SU-DHL-6 (cell line): ENCODE measurements around the gene PEDS1.
A peak's percentile ranks its signal among the peaks of the same experiment; 100 is the strongest.

Experiments
- H2AFZ ChIP-seq: fragments of 200-600 bp; sonication (generic); 2 replicates; pipeline ENCODE4 v1.6.1; 2014; ENCODE audit warnings: low read depth, mild to moderate bottlenecking, moderate library complexity, mixed read lengths, antibody characterized with exemption, low read length; ENCODE audit not compliant: severe bottlenecking
- H3F3A ChIP-seq: fragments of 200-600 bp; shearing (Covaris generic); 2 replicates; pipeline ENCODE4 v1.6.0; 2016; ENCODE audit warnings: antibody characterized with exemption, mild to moderate bottlenecking; ENCODE audit not compliant: insufficient read depth
- H3K27ac ChIP-seq: fragments of 200-600 bp; sonication (generic); 2 replicates; pipeline ENCODE4 v1.5.1; 2016; ENCODE audit warnings: low read depth, mild to moderate bottlenecking, low read length, moderate library complexity, mixed read lengths
- H3K27me3 ChIP-seq: fragments of 200-600 bp; sonication (generic), shearing (Covaris generic); 2 replicates; pipeline ENCODE4 v1.6.0; 2014; ENCODE audit warnings: mild to moderate bottlenecking, low read length
- H3K36me3 ChIP-seq: fragments of 200-600 bp; sonication (generic); 2 replicates; pipeline ENCODE4 v1.6.1; 2014; ENCODE audit warnings: mild to moderate bottlenecking, low read length, mixed read lengths
- H3K4me2 ChIP-seq: fragments of 300-600, 200-600 bp; shearing (Covaris generic), sonication (generic); 2 replicates; pipeline ENCODE4 v1.6.0; 2014; ENCODE audit warnings: low read length, low read depth, mild to moderate bottlenecking; ENCODE audit not compliant: poor library complexity, severe bottlenecking
- H3K4me3 ChIP-seq: fragments of 200-600 bp; sonication (generic); 2 replicates; pipeline ENCODE4 v1.5.1; 2014; ENCODE audit warnings: antibody characterized with exemption, low read length, mild to moderate bottlenecking, mixed read lengths; ENCODE audit not compliant: insufficient read depth, poor library complexity, severe bottlenecking
- H3K79me2 ChIP-seq: fragments of 200-600 bp; sonication (generic); 2 replicates; pipeline ENCODE4 v1.6.1; 2014; ENCODE audit warnings: mild to moderate bottlenecking, low read length, moderate library complexity; ENCODE audit not compliant: insufficient read depth
- H3K9ac ChIP-seq: fragments of 200-600 bp; sonication (generic); 2 replicates; pipeline ENCODE4 v1.7.0; 2014; ENCODE audit warnings: mild to moderate bottlenecking, low read length
- H3K9me2 ChIP-seq: fragments of 200-600 bp; sonication (generic); replicated peaks from 2 replicates; pipeline ENCODE4 v1.6.1; 2014; ENCODE audit warnings: low read length; ENCODE audit not compliant: insufficient read depth
- H3K9me3 ChIP-seq: fragments of 200-600 bp; sonication (generic); 2 replicates; pipeline ENCODE4 v1.6.1; 2014; ENCODE audit warnings: low read length, mixed read lengths; ENCODE audit not compliant: insufficient read depth
- H4K20me1 ChIP-seq: fragments of 200-600 bp; sonication (generic); 2 replicates; pipeline ENCODE4 v1.6.1; 2014; ENCODE audit warnings: low read depth, mild to moderate bottlenecking, antibody characterized with exemption, low read length, moderate library complexity, mixed read lengths
- EZH2phosphoT487 ChIP-seq: fragments of 200-600 bp; sonication (generic), shearing (Covaris generic); conservative IDR thresholded peaks from 2 replicates; pipeline ENCODE4 v1.6.1; 2018; ENCODE audit warnings: mild to moderate bottlenecking, antibody characterized with exemption, low read length, moderate library complexity, mixed read lengths
- TF ChIP-seq, protein P1 (sequence below): fragments of 200-600 bp; sonication (generic); IDR thresholded peaks from one replicate; pipeline ENCODE4 v1.5.1; 2017; ENCODE audit warnings: antibody characterized with exemption, mild to moderate bottlenecking, low read length, moderate library complexity; ENCODE audit not compliant: insufficient read depth, poor library complexity, severe bottlenecking

Gene PEDS1

DNA sequence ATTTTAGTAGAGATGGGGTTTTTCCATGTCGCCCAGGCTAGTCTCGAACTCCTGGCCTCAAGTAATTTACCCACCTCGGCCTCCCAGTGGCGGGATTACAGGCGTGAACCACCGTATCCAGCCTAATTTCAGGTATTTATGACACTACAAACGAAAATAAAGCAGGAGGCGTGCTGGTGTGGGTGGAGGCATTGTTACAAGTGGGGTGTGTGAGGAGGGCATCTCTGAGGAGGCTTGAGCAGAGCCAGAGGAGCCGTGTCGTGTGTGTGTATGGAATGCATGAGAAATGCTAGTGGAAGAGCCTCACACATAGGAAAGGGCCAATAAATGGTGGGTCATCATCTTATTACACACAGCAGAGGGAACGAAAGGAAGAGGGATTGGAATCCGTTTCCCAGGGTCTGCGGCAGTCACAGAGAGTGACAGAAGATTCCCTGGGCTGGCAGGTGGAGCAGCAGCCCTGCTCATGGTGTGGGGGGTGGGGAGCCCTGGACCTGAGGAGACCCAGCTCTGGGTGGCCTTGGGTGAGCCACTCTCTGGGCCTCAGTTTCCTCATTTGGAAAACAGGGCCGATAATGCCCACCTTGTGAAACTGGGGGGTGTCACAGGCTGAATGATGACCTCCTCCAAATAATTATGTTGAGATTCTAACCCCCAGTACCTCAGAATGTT is 17.2 kb upstream of the PEDS1 start:
- no peaks in the 10 kb centered on the region for H3K9me2 ChIP-seq
- no peaks in the 10 kb centered on the region for H3K79me2 ChIP-seq
- TF ChIP-seq, protein P1, sequence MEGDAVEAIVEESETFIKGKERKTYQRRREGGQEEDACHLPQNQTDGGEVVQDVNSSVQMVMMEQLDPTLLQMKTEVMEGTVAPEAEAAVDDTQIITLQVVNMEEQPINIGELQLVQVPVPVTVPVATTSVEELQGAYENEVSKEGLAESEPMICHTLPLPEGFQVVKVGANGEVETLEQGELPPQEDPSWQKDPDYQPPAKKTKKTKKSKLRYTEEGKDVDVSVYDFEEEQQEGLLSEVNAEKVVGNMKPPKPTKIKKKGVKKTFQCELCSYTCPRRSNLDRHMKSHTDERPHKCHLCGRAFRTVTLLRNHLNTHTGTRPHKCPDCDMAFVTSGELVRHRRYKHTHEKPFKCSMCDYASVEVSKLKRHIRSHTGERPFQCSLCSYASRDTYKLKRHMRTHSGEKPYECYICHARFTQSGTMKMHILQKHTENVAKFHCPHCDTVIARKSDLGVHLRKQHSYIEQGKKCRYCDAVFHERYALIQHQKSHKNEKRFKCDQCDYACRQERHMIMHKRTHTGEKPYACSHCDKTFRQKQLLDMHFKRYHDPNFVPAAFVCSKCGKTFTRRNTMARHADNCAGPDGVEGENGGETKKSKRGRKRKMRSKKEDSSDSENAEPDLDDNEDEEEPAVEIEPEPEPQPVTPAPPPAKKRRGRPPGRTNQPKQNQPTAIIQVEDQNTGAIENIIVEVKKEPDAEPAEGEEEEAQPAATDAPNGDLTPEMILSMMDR, result no peak
- TF ChIP-seq EZH2phosphoT487, result no peak
- H3K9me3 ChIP-seq, result no peaks in the 10 kb centered on the region
- H3F3A ChIP-seq, result no peaks in the 10 kb centered on the region
- no peak overlapping the region for H3K4me2 ChIP-seq
- no peak overlapping the region for H3K4me3 ChIP-seq
- H3K27me3 ChIP-seq, result no peaks in the 10 kb centered on the region
- H3K27ac ChIP-seq, result no peak overlapping the region
- H4K20me1 ChIP-seq, result no peaks in the 10 kb centered on the region
- no peak overlapping the region for H2AFZ ChIP-seq
- no peaks in the 10 kb centered on the region for H3K36me3 ChIP-seq
- no peak overlapping the region for H3K9ac ChIP-seq

DNA sequence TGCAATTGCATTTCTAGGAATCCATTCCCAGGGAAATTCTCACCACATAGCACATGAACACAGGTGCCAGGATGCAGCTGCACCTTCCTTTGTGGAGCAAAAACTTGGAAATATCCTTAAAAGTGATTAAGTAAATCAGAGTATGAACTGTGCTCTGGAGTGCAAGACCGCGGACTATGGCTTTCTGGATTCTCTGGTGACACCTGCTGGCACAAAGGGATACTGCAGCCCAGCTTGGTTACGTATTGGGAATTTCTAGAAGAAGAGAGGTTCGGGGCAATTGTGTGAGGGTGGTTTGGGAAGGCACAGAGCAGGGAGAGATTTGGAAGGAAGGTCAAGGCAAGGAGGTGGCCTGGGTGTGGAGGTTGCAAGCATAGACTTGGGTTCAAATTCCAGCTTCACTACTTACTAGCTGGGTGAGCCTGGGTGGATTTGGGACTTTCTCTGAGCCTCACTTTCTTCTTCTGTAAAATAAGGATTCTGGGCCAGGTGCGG is 15.9 kb upstream of the PEDS1 start:
- TF ChIP-seq, protein P1, result peak; percentile 88
- TF ChIP-seq EZH2phosphoT487, result no peak
- no peak overlapping the region for H3K4me2 ChIP-seq
- no peak overlapping the region for H3K27ac ChIP-seq

DNA sequence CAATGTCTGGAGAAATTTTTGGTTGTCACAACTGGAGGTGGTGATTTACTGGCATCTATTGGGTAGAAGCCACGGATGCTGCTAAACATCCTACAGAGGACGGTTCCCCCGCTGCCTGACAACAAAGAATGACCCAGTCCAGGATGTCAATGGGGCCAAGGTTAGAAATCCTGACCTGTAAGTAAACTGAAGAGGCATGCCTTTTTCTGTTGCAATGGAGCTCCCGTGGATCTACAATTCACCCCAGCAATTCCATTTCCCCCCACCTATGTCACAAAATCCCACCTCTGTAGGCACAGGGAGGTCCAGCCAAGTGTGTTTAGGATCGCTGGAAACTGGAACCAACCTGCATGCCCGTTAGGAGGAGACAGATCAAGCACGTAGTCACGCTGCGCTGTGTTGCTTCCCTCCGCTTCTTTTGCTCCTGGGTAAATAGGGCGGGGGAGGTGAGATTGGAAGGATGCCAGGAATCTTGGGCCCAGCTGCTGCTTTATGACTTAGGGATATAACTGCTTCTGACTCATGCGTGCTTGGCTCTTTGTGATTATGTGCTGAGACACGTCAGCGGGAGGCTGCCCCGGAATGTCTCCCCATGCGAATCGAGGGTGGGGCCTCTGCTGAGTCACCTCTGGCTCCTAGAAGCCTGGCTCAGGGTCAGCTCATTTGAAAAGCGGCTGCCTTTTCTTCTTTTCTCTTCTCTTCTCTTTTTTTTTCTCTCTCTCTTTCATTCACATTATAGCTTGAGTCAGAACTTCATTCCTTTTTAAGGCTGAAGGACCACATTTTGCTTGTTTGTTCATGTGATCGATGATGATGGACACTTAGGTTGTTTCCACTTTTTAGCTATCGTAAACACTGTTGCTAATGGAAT is 12.4 kb upstream of the PEDS1 start:
- no peaks in the 10 kb centered on the region for H3K79me2 ChIP-seq
- H2AFZ ChIP-seq, result no peak overlapping the region
- TF ChIP-seq, protein P1, result no peak
- no peak for TF ChIP-seq EZH2phosphoT487
- no peaks in the 10 kb centered on the region for H4K20me1 ChIP-seq
- H3K4me2 ChIP-seq, result no peak overlapping the region
- no peaks in the 10 kb centered on the region for H3K9me3 ChIP-seq
- H3K27me3 ChIP-seq, result no peaks in the 10 kb centered on the region
- H3K9ac ChIP-seq, result no peak overlapping the region
- no peak overlapping the region for H3K4me3 ChIP-seq
- no peaks in the 10 kb centered on the region for H3F3A ChIP-seq
- H3K27ac ChIP-seq, result no peak overlapping the region
- no peaks in the 10 kb centered on the region for H3K36me3 ChIP-seq
- no peaks in the 10 kb centered on the region for H3K9me2 ChIP-seq

More for the DNA sequence above, 15.9 kb upstream of the PEDS1 start:
- H4K20me1 ChIP-seq, result no peaks in the 10 kb centered on the region
- H3K9ac ChIP-seq, result no peak overlapping the region
- H3K36me3 ChIP-seq, result no peaks in the 10 kb centered on the region
- no peaks in the 10 kb centered on the region for H3K9me2 ChIP-seq
- H3K4me3 ChIP-seq, result no peak overlapping the region
- H3F3A ChIP-seq, result no peaks in the 10 kb centered on the region
- no peaks in the 10 kb centered on the region for H3K79me2 ChIP-seq
- H3K9me3 ChIP-seq, result no peaks in the 10 kb centered on the region
- no peaks in the 10 kb centered on the region for H3K27me3 ChIP-seq
- no peak overlapping the region for H2AFZ ChIP-seq
